Stimulated activated CD8-positive, alpha-beta memory T cell treated with anti-CD3 and anti-CD28 coated beads, Interleukin-7, amount 100 ng/mL, for 4 hours (primary cell): ENCODE results near the gene CEP295NL.
"Not testable (repeated sequence)": the region's sequence is repeated elsewhere in the genome, so short reads cannot be mapped to it uniquely, and the experiment has no call there.

Experiments
- DNase-seq, 2 donors: peaks; one replicate each; pipeline ENCODE4 v3.0.0-alpha.2; 2020; ENCODE audit warnings: low read depth in 2 of 2

CEP295NL gene

DNA sequence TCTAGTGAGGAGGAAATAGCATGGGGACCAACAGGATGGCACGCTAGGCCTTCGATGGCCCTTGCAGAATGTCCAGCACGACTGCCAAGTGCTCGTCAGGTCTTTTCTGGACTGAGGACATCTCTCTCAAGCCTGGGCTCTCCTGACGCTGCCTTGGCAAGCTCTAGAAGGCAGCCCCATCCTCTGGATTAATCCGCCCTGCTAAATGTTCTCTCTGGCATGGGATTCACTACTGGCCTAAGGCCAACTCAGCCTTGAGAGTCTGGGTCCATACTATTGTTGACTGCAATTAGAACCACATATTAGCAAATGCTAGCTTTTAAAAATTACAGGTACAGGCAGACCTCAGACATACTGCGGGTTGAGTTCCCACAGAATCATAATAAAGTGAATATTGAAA, 2.5 kb upstream of the CEP295NL start:
- DNase-seq, result no peak

DNA sequence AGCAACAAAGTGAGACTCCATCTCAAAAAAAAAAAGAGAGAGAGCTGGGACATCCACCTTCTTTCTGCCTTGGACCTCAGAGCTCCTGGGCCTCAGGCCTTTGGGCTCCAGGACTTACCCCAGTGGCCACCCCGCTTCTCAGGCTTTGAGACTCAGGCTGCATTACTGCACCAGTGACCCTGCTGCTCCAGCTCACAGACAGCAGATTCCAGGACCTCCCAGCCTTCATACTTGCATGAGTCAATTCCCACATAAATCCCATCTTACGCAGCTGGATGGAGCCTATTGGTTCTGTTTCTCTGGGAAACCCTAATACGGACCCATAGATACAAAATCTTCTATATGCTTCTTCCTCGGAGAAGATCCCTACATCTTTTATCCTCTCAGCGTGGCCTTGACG, 2.1 kb upstream of the CEP295NL start:
- no peak for DNase-seq

DNA sequence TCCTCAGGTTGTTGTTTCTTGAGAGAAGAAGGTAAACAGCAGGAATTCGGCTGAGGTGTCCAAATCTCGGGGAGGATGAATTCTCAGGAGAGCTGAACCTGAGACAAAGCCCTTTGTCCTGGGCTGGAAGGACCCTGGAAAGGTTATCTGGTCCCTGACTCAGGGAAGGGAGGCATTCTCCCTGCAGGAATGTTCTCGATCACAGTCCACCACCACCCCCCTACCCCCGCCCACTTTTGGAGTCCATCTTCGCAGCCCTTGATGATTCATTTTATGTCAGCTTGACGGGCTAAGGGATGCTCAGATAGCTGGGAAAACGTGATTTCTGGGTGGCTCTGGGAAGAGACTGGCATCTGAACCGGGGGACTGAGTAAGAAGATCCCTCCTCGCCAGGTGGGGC, 1.4 kb upstream of the CEP295NL start:
- no peak for DNase-seq

DNA sequence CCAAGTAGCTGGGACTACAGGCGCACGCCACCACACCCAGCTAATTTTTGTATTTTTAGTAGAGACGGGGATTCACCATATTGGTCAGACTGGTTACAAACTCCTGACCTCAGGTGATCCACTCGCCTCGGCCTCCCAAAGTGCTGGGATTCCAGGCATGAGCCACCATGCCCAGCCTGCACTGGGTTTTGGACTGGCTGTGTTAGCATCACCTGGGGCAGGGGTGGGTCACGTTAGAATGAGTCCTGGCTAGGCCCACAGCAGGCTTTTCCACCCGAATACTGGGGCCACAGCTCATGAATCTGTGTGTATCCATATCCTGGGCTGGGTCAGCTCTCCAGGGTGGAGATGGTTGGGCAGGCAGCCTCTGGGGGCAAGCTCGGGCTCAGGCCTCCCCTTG, 770 bp downstream of the CEP295NL start:
- not testable (repeated sequence) for DNase-seq

DNA sequence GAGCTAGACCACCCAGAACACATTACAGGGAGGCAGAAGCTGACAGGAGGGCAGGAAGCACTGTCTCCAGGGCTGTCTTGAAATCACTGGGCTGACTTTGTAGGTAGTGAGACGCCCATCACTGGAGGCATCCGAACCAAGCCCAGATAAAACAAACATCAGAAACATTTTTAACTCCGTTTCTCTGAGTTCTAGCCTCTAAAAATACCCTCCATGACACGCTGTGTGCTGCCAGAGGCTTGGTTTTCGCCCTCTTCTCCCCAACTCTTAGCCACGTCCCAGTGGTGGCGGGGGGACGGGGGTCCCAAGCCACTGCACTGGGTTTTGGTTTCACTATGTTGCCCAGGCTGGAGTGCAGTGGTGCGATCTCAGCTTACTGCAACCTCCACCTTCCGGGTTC, 1.2 kb downstream of the CEP295NL start:
- DNase-seq, result no peak

DNA sequence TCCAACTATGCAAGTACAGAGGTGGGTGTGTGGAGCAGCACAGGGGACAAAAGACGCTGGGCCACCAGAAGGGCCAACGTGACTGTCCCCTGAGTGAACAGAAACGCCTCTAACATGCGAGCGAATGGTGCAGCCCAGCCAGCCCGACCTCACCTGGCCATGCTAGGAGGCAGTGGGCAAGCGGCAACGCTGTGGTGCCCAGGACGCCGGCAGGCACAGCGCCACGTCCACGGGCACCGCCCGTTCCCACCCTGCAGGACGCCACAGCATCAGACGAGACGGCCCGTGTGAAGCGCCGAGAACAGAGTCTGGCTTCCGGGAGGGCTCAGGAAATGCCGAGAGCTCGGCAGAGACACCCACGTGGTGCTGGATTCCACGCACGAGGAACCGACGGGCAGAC, 2.2 kb downstream of the CEP295NL start:
- DNase-seq, result no peak

DNA sequence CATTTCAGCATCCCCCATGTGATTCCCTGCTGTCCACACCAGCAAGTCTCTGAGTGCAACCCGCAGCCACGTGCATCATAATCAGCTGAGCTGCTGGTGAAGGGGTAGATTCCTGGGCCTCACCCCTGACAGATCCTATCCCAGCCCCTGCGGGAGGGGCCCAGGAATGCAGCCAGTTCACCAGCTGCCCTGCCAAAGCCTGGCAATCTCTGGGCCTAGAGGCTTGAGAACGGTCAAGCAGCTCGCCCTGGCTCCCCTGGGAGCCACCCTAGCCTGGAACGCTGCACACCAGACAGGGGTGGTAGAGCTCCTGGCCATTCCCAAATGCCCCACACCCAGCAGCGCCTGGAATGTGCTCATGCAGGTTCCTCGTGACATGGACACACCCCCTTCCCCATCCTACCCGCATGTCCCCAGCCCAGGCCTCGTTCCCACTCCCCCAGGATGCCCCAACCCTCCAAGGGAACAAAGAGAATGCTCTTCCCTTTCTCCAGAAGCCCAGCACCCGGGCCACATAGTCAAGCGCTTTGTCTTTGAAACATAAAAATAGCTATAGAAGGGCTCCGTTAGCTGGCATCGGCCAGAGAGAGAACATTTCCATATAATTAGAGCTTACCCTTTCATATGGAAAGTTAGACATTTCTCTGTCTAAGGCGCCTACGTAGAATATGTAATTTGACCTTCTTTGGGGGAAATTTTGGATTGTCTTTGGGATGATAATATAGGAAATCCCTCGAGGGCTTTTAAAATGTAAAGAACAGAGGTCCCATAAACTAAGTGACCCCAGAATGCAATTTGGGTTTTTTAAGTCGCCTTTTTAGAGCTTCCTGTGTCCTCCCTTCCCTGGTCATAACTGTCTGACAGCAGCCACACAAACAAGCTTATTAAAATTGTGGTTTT, 3.4 kb downstream of the CEP295NL start:
- no peak for DNase-seq

DNA sequence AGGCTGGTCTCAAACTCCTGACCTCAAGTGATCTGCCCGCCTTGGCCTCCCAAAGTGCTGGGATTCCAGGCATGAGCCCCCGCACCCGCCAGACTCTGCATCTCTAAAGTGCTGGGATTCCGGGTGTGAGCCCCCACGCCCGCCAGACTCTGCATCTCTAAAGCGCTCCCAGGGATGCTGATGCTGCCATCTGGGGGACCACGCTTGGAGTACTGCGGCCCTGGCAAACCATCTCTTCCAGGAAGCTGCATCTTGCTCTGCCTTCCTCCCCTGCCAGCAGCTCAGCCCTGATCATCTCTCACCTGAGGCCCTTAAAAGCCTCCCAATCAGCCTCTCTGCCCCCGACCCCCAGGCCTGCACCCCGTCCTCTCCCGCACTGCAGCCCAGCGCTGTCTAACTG, 4.1 kb downstream of the CEP295NL start:
- no peak for DNase-seq

DNA sequence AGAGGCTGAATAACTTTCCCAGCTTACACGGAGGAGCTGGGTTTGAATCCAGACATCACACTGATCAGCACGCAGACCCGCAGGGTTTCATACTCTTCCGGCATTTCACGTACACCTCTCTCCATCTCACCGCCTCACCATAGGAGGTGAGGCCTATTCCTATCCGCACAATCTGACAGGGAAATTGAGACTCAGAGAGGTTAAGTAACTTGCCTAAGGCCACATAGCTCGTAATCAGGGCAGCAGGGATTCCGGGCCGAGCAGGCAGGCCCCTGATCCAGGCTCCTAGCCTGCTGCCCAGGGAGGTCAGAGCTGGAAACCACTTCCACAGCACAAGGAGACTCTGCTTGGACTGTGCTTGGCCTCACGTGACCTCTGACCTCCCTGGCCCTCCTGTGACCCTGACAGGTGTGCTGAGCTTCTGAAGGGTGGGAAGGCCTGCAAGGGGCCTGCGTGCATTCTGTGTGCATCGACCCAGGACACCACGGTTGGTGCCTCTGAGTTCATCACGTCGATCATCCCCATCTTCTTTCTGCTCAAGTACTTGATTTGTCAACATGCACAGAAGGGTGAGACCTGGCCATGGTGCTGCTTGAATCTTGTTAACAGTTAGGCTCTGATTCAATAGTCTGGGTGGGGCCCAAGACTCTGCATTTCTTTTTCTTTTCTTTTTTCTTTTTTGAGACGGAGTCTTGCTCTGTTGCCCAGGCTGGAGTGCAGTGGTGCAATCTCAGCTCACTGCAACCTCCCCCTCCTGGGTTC, 4.7 kb downstream of the CEP295NL start:
- DNase-seq, result no peak

DNA sequence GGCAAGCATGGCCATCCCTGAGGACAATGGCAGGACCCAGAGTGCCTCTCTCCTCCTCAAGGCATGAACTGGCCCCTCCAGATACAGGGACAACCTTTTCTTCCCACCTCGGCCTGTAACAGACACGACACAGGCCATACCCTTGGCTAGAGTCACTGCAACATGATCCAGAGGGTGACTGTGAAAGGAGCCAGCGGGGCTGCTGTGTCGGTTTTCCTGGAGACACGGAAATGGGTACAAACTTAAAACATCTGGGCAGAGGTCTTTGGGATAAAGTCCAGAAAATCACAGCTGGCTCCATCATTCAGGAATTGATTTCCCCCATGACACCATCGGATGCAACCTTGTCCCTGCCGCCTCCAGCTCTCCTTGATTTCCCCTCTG, 5.3 kb downstream of the CEP295NL start:
- no peak for DNase-seq

DNA sequence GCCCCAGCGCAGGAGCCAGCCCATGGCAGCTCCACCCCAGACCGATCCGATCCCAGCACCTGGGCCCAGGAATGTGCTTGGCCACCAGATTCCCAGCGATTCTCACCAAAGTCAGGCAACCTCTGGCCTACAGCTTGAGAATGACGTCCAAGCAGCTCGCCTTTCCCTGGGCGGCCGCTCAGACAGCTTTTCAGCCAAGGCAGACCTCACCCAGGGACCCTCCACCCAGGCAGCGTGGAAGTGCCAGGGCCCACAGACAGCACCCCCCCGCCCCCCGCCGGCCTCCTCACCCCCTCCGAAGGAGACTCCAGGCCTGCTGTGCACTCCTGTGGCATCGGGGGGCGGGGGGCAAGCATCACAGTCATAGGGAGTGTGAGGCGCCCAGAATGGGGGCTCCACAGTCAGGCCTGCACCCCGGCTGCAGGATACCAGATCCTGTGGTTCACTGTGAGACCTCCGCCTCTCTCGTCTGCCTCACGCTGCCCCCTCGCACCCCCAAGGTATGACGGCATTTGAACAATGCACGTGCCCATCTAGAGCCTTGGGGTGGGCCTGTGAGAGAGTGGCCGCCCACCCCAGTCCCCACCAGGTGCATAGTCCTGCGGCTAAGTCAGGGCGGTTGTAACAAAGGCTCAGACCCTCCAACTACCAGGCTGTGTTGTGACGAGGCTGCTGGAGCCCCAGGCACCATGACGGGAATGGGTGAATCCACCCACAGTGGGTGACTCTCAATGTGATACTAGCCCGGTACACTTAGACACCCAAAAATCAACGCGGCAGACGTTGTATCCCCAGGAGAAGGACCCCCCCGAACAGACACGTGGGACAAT, 6.0 kb downstream of the CEP295NL start:
- no peak for DNase-seq

DNA sequence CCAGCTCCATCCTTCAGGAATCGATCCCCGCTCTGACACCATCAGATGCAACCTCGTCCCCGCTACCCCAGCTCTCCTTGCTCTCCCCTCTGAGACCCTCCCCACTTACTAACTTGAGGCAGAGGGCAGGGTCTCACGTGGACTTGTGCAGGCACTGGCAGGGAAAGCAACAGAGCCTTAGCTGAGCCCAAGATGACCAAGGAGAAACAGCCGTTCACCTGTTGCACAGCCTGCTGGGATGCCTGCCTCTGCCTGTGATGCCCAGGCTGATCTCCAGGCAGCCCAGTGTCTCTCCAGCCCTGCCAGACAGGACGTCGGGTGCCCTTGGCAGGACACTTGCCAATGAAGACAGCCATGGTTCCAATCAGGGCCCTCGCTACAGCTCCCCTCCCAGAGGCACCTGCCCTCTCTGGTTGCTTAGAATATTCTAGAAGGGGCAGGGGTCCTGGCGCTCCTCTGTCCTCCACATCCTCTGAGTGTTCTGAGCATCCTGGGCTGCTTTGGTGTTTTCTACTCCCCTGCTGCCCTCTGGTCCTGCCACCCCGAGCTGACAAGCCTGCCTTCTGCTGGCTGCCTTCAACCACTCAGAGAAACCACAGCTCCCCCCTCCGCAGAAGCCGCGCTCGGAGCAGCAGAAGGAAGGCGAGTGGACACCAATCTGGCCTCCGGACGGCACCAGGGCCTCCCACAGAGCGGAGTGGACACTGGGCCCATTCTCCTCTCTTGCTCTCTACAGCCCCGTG, 6.7 kb downstream of the CEP295NL start:
- DNase-seq, result no peak

DNA sequence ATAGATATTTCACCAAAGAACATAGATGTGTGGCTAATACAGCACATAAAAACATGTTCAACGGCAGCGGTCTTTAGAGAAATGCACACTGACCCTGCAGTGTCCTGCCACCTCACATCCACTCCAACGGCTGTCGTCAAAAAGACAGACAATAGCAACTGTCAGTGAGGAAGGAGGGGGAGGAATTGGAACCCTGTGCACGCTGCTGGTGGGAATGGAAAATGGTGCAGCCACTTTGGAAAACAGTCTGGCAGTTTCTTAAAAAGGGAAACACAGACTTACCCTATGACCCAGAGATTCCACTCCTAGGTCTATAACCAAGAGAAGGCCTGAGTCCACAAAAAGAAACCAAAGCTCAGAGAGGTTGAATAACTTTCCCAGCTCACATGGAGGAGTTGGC, 7.7 kb downstream of the CEP295NL start:
- DNase-seq, result no peak

DNA sequence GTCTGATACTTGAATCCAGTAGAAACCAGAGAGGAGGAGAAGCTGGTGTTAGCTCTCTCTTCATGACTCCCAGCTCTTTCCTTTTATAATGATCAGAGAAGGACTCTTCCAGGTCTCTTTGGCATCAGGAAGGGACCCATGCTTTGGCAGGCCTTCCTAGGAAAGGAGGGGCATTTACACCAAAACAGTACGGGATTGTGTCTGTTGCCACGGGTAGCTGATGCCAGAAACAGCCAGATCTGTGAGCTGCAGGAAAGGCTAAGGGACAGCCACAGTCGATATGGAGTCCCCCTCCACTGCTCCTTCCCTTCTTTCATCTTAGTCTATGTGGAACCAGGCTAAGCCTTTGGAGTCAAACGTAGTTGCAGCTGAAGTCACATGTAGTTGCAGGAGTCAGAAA, 9.3 kb downstream of the CEP295NL start:
- no peak for DNase-seq

DNA sequence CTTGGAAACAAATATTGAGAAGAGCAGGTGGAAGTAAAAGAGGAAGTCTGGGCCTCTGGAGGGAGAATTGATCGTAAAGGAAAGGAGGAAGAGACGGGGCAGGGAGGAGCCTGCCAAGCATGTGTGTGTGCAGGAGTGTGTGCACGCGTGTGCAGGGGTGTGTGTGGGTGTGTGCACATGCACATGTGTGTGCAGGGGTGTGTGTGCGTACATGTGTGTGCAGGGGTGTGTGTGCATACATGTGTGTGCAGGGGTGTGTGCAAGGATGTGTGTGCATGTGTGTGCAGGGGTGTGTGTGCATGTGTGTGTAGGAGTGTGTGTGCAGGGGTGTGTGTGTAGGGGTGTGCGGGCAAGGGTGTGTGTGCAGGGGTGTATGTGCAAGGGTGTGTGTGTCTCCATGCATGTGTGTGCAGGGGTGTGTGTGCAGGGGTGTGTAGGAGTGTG, 10.0 kb downstream of the CEP295NL start:
- no peak for DNase-seq

DNA sequence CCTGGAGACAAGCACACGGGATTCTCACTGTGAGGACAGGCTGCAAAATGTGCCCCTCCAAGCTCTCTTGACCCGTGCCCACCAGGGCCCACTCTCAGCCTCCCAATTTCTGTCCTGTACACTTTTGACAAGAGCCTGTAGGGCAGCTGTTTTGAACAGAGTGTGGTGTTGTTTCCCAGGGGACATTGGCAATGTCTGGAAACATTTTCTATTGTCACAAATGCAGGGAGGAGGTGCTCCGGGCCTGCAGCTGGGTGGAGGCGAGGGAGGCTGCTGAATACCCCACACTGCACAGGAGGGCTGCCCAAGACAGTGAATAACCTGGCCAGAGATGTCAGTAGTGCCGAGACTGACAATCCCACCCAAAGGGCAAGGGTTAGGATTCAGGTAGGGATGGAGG, 10.5 kb downstream of the CEP295NL start:
- DNase-seq, result no peak

DNA sequence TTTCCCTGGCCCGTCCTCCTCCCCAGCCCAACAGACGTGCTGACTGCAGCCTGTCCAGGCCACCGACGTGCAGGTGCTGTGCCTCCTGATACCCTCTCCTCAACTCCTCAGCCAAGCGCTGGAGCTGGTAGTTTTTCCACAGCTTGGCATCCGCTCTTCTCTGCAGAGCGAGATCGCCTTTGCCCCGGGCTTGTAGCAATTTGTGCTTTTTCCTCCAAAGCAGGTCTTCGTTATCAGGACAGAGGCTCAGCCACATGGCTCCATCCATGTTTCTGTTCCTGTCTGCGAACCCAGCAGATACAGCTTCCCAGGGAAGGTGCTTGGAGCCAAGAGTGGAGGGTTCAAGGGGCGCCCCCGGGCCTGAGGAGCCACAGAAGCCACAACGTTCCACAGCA, 10.9 kb downstream of the CEP295NL start:
- DNase-seq, result no peak

DNA sequence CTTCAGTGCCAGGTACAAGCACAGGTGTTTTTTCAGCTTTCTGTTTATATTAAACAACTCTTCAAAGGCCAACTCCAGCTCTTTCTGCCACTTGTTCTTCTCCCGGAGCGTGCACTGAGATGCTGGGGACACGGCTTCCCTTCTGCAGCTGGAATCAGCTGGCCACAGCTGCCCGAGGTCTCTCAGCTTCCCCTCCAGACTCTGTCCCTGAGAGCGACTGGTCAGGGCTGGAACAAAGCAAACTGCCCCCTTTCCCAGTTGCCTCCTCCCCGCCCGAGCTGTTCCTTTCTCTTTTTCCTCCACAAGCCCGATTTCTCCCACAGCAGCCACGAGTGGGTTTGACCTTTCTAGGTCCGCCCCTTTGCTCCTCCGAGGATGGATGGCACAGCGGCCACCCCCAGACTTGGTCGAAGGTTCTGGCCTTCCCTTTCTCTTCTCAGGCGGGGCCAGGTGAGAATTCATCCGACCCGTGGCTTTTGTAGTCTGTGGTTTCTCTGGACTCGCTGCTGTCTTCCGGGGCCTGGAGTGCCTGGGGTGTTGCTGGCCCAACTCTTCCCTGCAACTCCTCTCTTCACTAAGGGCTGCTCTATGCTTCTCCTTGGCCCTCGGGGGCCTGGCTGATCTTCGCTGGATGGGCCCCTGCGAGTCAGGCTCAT, 11.5 kb downstream of the CEP295NL start:
- DNase-seq, result no peak

DNA sequence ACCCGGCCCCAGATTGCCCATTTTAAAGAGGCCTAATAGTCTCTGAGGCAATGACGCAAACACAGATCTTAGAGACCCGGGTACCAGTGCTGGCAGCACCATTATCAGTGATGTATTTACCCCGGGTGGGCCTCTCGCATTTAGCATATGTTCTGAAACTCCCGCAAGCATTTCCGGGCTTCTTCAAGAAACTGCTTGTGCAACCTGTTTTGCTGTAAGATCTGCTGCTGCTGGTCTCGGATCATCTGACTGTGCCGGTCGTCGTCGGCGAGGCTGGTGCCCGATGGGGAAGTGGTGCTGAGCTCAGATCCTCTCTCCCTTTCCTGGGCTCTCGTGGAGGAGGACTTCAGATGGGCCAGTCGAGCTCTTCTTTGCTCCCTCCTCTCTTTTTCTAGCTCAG, 12.5 kb downstream of the CEP295NL start:
- peak in 1 of 2 donors; percentile 29 for DNase-seq

DNA sequence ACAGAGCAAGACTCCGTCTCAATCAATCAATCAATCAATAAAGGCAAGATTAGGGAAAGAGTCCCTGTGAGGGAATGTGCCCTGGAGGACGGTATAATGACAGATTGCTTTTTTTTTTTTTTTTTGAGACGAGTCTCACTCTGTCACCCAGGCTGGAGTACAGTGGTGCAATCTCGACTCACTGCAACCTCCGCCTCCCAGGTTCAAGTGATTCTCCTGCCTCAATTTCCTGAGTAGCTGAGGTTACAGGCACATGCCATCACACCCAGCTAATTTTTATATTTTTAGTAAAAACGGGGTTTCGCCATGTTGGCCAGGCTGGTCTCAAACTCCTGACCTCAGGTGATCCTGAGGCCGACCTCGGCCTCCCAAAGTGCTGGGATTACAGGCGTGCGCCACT, 12.9 kb downstream of the CEP295NL start:
- not testable (repeated sequence) for DNase-seq

DNA sequence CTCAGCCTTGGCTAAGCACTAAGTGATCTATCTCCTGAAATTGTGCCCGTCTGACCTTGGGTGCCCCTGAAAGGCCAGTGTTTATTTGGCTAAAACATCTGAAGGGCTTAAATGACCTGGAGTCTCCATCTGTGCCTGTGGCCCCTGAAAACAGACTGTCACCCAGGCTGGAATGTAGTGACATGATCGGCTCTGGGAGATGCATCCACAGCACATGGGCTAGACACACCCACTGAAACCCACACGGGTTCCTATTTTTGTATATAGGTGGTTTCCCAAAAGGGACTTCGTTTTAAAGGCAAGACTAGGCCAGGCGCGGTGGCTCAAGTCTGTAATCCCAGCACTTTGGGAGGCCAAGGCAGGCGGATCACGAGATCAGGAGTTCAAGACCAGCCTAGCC, 13.5 kb downstream of the CEP295NL start:
- no peak for DNase-seq
